Kidney (tissue), 14 donors: Measurements from ENCODE around the gene MOXD1. TPM values are rescaled to one million over a fixed set of nuclear protein-coding genes. Genes with fewer than 3 reads are reported as not detected.

ENCODE experiments used
- DNase-seq, 5 donors: peaks; one replicate each; pipeline ENCODE4 v3.0.0-alpha.2; 2013 to 2020
- FAIRE-seq: peaks from 2 replicates; lab custom pipeline; 2012; peaks lifted over from hg19 to GRCh38; lab: Jason Lieb, UNC
- H3K27ac ChIP-seq, 2 donors: one replicate each; pipeline ENCODE4 v1.7.0; 2013; ENCODE audit warnings: low read depth in 2 of 2, low read length in 2 of 2, inconsistent platforms in 1 of 2
- H3K27me3 ChIP-seq: one replicate; pipeline ENCODE4 v1.7.1; 2013; ENCODE audit warnings: low read length, inconsistent platforms; ENCODE audit not compliant: control insufficient read depth, insufficient read depth
- H3K36me3 ChIP-seq, 3 donors: one replicate each; pipeline versions ENCODE4 v1.7.0 to v1.7.1; 2013; ENCODE audit warnings: low read length in 3 of 3, control low read depth in 1 of 3, inconsistent platforms in 1 of 3; ENCODE audit not compliant: insufficient read depth in 3 of 3, control insufficient read depth in 2 of 3
- H3K4me1 ChIP-seq, 3 donors: one replicate each; pipeline versions ENCODE4 v1.7.0 to v1.7.1; 2013; ENCODE audit warnings: low read length in 3 of 3, inconsistent platforms in 1 of 3, low read depth in 1 of 3; ENCODE audit not compliant: control insufficient read depth in 2 of 3, insufficient read depth in 2 of 3
- H3K4me3 ChIP-seq, 3 donors: one replicate each; pipeline versions ENCODE4 v1.7.0 to v1.8.1; 2013; ENCODE audit warnings: low read length in 3 of 3, control low read depth in 1 of 3, inconsistent platforms in 1 of 3
- H3K9ac ChIP-seq, 3 donors: one replicate each; pipeline versions ENCODE4 v1.7.0 to v1.7.1; 2013; ENCODE audit warnings: low read length in 3 of 3, control low read depth in 1 of 3, inconsistent platforms in 1 of 3
- H3K9me3 ChIP-seq, 3 donors: one replicate each; pipeline versions ENCODE4 v1.7.0 to v1.7.1; 2013; ENCODE audit warnings: low read length in 3 of 3, control low read depth in 1 of 3, inconsistent platforms in 1 of 3; ENCODE audit not compliant: control insufficient read depth in 2 of 3, insufficient read depth in 1 of 3
- intact Hi-C: fragments of 100-400 bp; cut with DNase I; formaldehyde crosslinking; loops from one replicate; pipeline ENCODE4 v1.11.1; 2022
- polyA plus RNA-seq: library from polyadenylated mRNA; stranded (reverse); fragments of 350-450 nt; fragmentation: Illumina TruSeq; extraction: RNeasy Lipid Tissue Mini Kit (QIAGEN cat#74804); gene quantifications from one replicate; pipeline ENCODE4 v1.2.3, GENCODE V29; 2014; ENCODE audit warnings: low read depth, low replicate concordance; ENCODE audit not compliant: insufficient read depth
- total RNA-seq: library from RNA; stranded (reverse); fragmentation: NEBNext Ultra II Directional; extraction: Animal tissue kit (Norgen Biotek cat#: 25700); gene quantifications from one replicate; pipeline ENCODE4 v1.2.1, GENCODE V29; 2021
- TF ChIP-seq, protein P1 (sequence below): IDR thresholded peaks from 3 replicates; pipeline ENCODE4 v1.5.1; 2012; ENCODE audit warnings: mild to moderate bottlenecking, moderate library complexity, borderline replicate concordance; ENCODE audit not compliant: insufficient read depth; ENCODE audit errors: extremely low read depth
- donor health status: control.
- donor health status: control.
- donor health status: control.
- donor health status: control.
- donor health status: control.
- donor health status: DM: yes; HTN: yes; CAD: no.
- donor health status: Normal renal cell carcinoma (clear cell type).

The MOXD1 gene
- total and polyA plus RNA-seq, 2 donors from 2014 or later = 11.6 to 35.9 TPM

- FAIRE-seq = peak; percentile 95
- Histone ChIP-seq H3K4me1 (no peaks in the 10 kb centered on the region), H3K36me3 (no peaks in the 10 kb centered on the region), H3K9ac (no peak overlapping the region), H3K27me3 (no peaks in the 10 kb centered on the region), H3K9me3 (no peaks in the 10 kb centered on the region), H3K27ac (no peak overlapping the region), H3K4me3 (no peak overlapping the region)
- intact Hi-C loops = no loop called here
- peak in 2 of 5 donors; percentile 54 to 66 for DNase-seq
- TF ChIP-seq, protein P1, sequence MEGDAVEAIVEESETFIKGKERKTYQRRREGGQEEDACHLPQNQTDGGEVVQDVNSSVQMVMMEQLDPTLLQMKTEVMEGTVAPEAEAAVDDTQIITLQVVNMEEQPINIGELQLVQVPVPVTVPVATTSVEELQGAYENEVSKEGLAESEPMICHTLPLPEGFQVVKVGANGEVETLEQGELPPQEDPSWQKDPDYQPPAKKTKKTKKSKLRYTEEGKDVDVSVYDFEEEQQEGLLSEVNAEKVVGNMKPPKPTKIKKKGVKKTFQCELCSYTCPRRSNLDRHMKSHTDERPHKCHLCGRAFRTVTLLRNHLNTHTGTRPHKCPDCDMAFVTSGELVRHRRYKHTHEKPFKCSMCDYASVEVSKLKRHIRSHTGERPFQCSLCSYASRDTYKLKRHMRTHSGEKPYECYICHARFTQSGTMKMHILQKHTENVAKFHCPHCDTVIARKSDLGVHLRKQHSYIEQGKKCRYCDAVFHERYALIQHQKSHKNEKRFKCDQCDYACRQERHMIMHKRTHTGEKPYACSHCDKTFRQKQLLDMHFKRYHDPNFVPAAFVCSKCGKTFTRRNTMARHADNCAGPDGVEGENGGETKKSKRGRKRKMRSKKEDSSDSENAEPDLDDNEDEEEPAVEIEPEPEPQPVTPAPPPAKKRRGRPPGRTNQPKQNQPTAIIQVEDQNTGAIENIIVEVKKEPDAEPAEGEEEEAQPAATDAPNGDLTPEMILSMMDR = peak; percentile 65
Observed at GRCh38 chr6:132300323-132300949, 100.8 kb downstream of the MOXD1 start.

DNA sequence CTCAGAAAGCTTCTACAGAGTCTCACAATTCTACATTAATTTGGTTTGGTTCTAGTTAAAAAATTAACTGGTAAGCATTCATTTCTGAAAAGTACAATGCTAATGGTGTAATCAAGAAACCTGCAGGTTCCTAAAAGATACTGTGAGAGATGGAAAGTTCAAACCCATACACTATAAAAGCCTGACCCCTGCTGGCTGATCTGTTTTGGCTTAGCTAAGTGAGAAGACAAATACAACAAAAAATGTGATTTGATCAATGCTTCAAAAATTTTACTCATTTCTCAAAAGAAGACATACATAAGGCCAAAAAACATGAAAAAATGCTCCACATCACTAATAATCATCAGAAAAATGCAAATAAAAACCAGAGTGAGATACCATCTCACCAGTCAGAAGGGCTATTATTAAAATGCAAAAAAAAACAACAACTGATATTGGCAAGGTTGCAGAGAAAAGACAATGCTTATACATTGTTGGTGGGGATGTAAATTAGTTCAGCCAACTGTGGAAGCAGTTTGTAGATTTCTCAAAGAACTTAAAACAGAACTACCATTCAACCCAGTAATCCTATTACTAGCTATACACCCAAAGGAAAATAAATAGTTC, 102.8 kb downstream of the MOXD1 start:
- peak; percentile 15 for FAIRE-seq

DNA sequence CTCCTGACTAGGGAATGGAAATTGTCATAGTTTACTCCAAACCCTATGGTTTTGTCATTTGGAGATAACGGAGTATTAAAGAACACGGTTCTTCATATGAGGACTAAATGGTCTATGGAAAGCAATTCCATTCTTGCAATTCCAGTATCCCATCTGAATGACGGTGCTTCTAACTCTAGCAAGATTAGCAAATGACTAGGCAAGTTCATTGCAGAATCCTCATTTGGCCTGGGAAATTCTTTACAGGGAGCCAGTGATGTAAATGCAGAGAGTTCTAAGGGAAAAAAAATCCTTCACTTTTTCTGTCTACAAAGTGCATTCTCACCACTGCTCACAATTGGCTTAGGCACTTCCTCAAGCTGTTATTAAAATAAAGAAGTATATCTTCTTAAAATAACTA, 111.5 kb downstream of the MOXD1 start:
- Histone ChIP-seq H3K4me1 (no peaks in the 10 kb centered on the region), H3K4me3 (no peak overlapping the region), H3K27ac (no peak overlapping the region), H3K27me3 (no peaks in the 10 kb centered on the region), H3K9me3 (no peaks in the 10 kb centered on the region), H3K36me3 (no peaks in the 10 kb centered on the region), H3K9ac (no peak overlapping the region)
- DNase-seq (no peak), FAIRE-seq (no peak)
- intact Hi-C loops = loop anchor here (10.0 kb wide), 1 partner anchor 195 kb away; no protein-coding TSS in a partner anchor
- TF ChIP-seq, protein P1 = no peak

More for the DNA sequence above, 102.8 kb downstream of the MOXD1 start:
- TF ChIP-seq, protein P1 = peak; percentile 58
- intact Hi-C loops = no loop called here
- DNase-seq = peak in 2 of 5 donors; percentile 58 to 72
- Histone ChIP-seq H3K9ac (no peak overlapping the region), H3K27ac (no peak overlapping the region), H3K27me3 (no peaks in the 10 kb centered on the region), H3K4me1 (no peaks in the 10 kb centered on the region), H3K36me3 (no peaks in the 10 kb centered on the region), H3K9me3 (no peaks in the 10 kb centered on the region), H3K4me3 (no peak overlapping the region)
